Fibroblast of villous mesenchyme (primary cell): ENCODE results near the gene GBX2. TPM values are rescaled to one million over a fixed set of nuclear protein-coding genes. Genes with fewer than 3 reads are reported as not detected.

ENCODE experiments used
- DNase-seq: peaks from one replicate; pipeline ENCODE4 v3.0.0-alpha.2; 2010; ENCODE audit warnings: low read depth
- H3K4me3 ChIP-seq: 2 replicates; pipeline ENCODE4 v1.5.1; 2011; ENCODE audit warnings: low read depth, mild to moderate bottlenecking, low read length
- total RNA-seq: library from RNA; depleted of rRNA; stranded (reverse); fragments of >200 nt; gene quantifications from 2 replicates; pipeline ENCODE4 v1.2.3, GENCODE V29; 2012
- TF ChIP-seq, protein P1 (sequence below): IDR thresholded peaks from 2 replicates; pipeline ENCODE4 v1.5.1; 2012; ENCODE audit warnings: low read depth, mild to moderate bottlenecking, low read length; ENCODE audit not compliant: insufficient read depth

The GBX2 gene
- total RNA-seq: 1.6 TPM in 1 of 2 replicates, not detected in the other

DNA sequence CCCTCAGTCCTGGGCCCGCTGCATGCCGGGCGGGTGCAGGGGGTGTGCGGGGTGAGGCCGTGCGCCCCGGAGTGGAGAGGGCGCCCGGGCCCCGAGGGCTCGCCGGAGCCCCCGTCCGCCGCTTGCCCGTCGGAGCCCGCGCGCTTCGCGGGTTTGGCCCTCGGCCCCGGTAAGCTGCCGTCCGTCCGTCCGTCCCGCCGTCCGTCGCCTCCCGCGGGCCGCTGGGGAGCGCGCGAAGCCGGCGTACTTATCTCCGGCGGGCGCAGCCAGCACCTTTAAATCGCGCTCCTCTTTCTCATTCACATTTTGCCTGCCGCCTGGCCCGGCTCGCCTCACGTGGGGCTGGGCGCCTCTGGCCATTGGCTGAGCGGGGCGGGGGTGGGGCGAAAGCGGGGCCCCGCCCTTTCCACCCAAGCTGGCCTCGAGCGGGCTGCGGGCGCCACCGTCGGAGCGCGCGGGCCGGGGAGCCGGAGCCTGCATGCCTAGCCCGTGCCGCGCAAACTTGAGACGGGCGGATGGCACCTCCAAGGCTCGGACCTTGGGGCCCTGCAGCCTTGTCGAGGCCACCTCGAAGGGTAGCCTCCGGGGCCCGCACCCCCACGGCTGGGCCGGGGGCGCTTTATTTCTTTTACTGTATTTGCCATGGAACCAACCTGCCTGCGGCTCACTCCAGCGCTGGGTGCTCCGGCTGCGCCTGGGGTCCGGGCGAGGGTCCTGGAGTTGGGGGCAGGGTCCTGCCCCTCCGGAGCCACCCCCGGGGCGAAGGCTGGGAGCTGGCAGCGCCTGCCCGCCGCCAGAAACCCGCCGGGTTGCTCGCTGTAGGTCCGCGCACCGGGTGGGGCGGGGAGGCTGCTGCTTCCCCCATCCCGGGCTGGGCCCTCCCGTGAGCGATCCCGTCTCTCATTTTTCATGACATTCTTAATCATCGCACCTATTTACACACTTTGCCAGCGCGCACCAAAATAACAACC is at the start of gene GBX2:
Gene GBX2 (minus strand): TSS at position 277 of the 971 bp plus-strand sequence. CDS start 415 bp downstream, outside the sequence.
- H3K4me3 ChIP-seq: peak within 1 kb of the TSS; percentile 63
- TF ChIP-seq, protein P1, sequence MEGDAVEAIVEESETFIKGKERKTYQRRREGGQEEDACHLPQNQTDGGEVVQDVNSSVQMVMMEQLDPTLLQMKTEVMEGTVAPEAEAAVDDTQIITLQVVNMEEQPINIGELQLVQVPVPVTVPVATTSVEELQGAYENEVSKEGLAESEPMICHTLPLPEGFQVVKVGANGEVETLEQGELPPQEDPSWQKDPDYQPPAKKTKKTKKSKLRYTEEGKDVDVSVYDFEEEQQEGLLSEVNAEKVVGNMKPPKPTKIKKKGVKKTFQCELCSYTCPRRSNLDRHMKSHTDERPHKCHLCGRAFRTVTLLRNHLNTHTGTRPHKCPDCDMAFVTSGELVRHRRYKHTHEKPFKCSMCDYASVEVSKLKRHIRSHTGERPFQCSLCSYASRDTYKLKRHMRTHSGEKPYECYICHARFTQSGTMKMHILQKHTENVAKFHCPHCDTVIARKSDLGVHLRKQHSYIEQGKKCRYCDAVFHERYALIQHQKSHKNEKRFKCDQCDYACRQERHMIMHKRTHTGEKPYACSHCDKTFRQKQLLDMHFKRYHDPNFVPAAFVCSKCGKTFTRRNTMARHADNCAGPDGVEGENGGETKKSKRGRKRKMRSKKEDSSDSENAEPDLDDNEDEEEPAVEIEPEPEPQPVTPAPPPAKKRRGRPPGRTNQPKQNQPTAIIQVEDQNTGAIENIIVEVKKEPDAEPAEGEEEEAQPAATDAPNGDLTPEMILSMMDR: no peak
- DNase-seq: peak; percentile 80

DNA sequence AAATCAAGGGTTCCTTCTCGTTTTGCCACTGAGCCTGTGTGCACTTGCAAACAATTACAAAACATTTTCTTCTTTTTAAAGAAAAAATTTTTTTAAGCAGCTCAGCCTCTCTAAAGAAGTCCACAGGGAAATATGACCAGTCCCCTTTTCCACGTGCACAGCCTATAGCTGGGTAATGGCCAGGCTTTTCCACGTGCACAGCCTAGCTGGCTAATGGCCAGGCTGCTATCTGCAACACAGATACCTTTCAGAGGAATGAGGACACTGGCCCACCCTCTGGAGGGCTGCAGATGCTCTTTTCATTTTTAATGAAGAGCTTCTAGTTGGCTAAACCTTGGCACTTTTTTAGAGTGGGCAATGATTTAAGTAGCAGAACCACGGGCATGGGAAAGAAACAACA is 49.7 kb upstream of the GBX2 start:
- H3K4me3 ChIP-seq: no peak overlapping the region
- TF ChIP-seq, protein P1: no peak

GRCh38 chr2:236216711-236217110 is 48.5 kb upstream of the GBX2 start:
- no peak overlapping the region for H3K4me3 ChIP-seq
- DNase-seq: no peak
- TF ChIP-seq, protein P1: no peak

More for the DNA sequence above, 49.7 kb upstream of the GBX2 start:
- no peak for DNase-seq

DNA sequence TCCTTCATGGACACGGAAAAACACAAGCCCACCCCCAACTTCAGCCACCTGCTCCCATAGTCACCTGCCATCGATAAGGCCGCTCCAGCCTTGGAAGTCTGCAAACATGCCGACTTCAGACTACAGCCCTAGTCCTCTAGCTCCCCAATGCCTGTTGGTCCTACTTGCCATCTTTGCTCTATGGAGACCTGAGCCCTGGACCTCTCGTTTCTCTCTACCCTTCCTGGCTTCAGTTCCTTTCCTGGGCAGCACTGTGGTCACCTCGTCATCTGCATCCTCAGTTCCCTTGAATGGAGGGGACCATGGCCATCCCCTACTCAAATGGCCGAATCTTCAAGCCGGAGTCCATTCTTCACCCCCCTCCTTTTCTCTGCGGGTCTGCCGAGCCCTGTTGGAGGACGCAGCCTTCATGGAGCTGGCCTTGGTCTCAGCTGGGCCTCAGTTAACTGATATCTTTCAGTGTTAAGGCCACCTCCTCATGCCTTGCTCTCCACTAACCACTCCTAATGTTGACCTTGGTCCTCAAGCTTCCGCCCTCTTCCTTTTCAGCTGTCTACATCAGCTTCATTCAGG is 47.7 kb upstream of the GBX2 start:
- TF ChIP-seq, protein P1: no peak
- no peak overlapping the region for H3K4me3 ChIP-seq
- no peak for DNase-seq

DNA sequence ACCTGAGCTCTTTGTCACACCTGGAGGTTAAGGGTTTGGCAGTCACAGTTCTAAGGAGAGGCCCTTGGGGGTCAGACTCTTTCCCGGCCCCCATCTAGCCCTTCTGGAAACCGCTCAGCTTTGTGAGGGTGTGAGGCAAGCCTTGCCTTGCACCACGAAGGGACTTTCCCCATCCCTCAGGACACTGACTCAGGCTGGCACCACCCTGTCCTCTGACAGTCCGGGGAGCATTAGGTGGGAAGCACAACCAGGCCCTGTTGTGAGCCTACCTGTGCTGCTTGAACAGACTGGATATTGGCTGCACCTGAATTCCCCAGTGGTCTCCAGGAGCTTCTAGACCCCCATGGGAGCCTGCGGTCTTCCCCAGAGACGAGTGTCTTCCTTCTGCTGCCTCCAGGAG is 47.0 kb upstream of the GBX2 start:
- no peak overlapping the region for H3K4me3 ChIP-seq
- no peak for DNase-seq
- TF ChIP-seq, protein P1: no peak

DNA sequence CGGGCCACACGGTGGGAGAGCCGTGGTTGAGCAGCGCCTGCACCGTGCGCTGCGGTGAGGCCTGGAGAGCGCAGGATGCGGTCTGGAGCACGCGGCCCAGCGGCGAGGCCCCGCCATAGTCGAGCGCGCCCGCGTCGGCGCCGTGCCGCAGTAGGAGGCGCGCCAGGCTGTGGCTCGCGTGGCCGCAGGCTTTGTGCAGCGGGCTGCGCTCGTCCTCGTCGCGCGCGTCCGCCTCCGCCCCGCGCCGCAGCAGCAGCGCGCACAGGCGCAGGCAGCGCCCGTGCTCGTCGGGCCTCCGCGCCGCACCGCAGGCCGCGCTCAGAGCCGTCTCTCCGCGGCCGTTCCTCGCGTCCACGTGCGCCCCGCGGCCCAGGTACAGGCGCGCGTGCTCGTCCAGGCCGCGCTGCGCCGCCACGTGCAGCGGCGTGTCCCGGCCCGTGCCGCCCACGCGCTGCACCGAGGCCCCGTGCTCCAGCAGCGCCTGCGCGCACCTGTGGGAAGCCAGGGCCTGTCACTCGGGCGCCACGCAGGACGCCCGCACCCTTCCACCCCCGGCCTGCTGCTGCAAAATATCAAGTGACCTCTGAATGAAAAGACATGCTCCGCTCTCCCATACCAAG is 46.3 kb upstream of the GBX2 start:
- no peak for DNase-seq
- TF ChIP-seq, protein P1: no peak

More for the DNA sequence above, 46.3 kb upstream of the GBX2 start:
- H3K4me3 ChIP-seq: no peak overlapping the region
